Brain microvascular endothelial cell (primary cell): ENCODE measurements around the gene GP1BB.

Experiments used
- DNase-seq: peaks from one replicate; pipeline ENCODE4 v3.0.0-alpha.2; 2020
- H3K27ac ChIP-seq: fragments of 250-450 bp; sonication (Bioruptor Pico); 2 replicates; pipeline ENCODE4 v1.5.1; 2020; ENCODE audit warnings: mild to moderate bottlenecking, moderate library complexity
- H3K27me3 ChIP-seq: fragments of 250-450 bp; sonication (Bioruptor Pico); replicated peaks from 2 replicates; pipeline ENCODE4 v1.5.1; 2020; ENCODE audit warnings: mild to moderate bottlenecking
- H3K36me3 ChIP-seq: fragments of 250-450 bp; sonication (Bioruptor Pico); replicated peaks from 2 replicates; pipeline ENCODE4 v1.5.1; 2020; ENCODE audit warnings: mild to moderate bottlenecking
- H3K4me3 ChIP-seq: 2 replicates; pipeline ENCODE4 v1.5.1; 2011; ENCODE audit warnings: low read depth, mild to moderate bottlenecking, control low read depth, low read length, moderate library complexity
- CTCF ChIP-seq: IDR thresholded peaks from 2 replicates; pipeline ENCODE4 v1.5.1; 2011; ENCODE audit warnings: low read depth, mild to moderate bottlenecking, moderate library complexity, low read length, control low read depth, inconsistent platforms; ENCODE audit errors: missing control alignments
- in situ Hi-C: cut with HindIII; loops from 2 replicates; pipeline ENCODE4 v1.10.0; 2017; ENCODE audit warnings: low sequenced_read_pairs, low pct_ligation_motif_present

GP1BB gene

GRCh38 chr22:19743651-19744050, 20.3 kb downstream of the GP1BB start:
- in situ Hi-C loops, result no loop called here
- Histone ChIP-seq H3K36me3 (no peaks in the 10 kb centered on the region), H3K27ac (no peak overlapping the region), H3K4me3 (no peak overlapping the region), H3K27me3 (no peaks in the 10 kb centered on the region)
- DNase-seq, result no peak
- TF ChIP-seq CTCF, result no peak

GRCh38 chr22:19744350-19745006, 21.1 kb downstream of the GP1BB start:
- Histone ChIP-seq H3K27me3 (no peaks in the 10 kb centered on the region), H3K36me3 (no peaks in the 10 kb centered on the region), H3K4me3 (no peak overlapping the region), H3K27ac (no peak overlapping the region)
- no peak for TF ChIP-seq CTCF
- in situ Hi-C loops, result no loop called here
- no peak for DNase-seq

GRCh38 chr22:19745155-19746101, 22.1 kb downstream of the GP1BB start:
- H3K27ac ChIP-seq, result no peak overlapping the region
- DNase-seq, result no peak
- in situ Hi-C loops, result no loop called here
- peaks cover 2% of the 10 kb centered on the region for H3K27me3 ChIP-seq
- no peaks in the 10 kb centered on the region for H3K36me3 ChIP-seq
- H3K4me3 ChIP-seq, result no peak overlapping the region
- TF ChIP-seq CTCF, result no peak

- in situ Hi-C loops, result no loop called here
- no peak overlapping the region for H3K4me3 ChIP-seq
- no peak overlapping the region for H3K27ac ChIP-seq
- H3K36me3 ChIP-seq, result no peaks in the 10 kb centered on the region
- no peak for TF ChIP-seq CTCF
- no peak for DNase-seq
- H3K27me3 ChIP-seq, result peaks cover 2% of the 10 kb centered on the region
Measured at GRCh38 chr22:19746726-19747125, 23.4 kb downstream of the GP1BB start.

- TF ChIP-seq CTCF, result no peak
- Histone ChIP-seq H3K36me3 (no peaks in the 10 kb centered on the region), H3K27ac (no peak overlapping the region), H3K4me3 (no peak overlapping the region), H3K27me3 (peaks cover 2% of the 10 kb centered on the region)
- DNase-seq, result no peak
- in situ Hi-C loops, result no loop called here
Measured at GRCh38 chr22:19747551-19747950, 24.2 kb downstream of the GP1BB start.
